GM23338 (cell line): Measurements from ENCODE around the gene PAM.

Source experiments
- CREB1 ChIP-seq: fragments of 250-450 bp; sonication (Bioruptor Pico); IDR thresholded peaks from 2 replicates; pipeline ENCODE4 v1.5.0; 2020; ENCODE audit warnings: low read depth, mild to moderate bottlenecking, moderate library complexity
- CTCF ChIP-seq, 2 experiments: fragments of 200-600 bp in 1 of 2; sonication (generic) in 1 of 2; conservative IDR thresholded peaks; 2 replicates each; pipeline versions ENCODE4 v1.5.1 to v1.6.1; 2016 to 2017; ENCODE audit warnings: antibody characterized with exemption in 2 of 2, low read depth in 2 of 2, mild to moderate bottlenecking in 2 of 2, moderate library complexity in 1 of 2
- EZH2 ChIP-seq: fragments of 200-600 bp; sonication (generic); IDR thresholded peaks from one replicate; pipeline ENCODE4 v1.8.0; 2017; ENCODE audit warnings: antibody characterized with exemption, mild to moderate bottlenecking, low read depth; ENCODE audit not compliant: unreplicated experiment
- POLR2AphosphoS5 ChIP-seq: IDR thresholded peaks from 2 replicates; pipeline ENCODE4 v1.6.1; 2016; ENCODE audit warnings: antibody characterized with exemption, low read depth
- ZNF114 ChIP-seq: fragments of 250-450 bp; sonication (Bioruptor Pico); IDR thresholded peaks from 2 replicates; pipeline ENCODE4 v1.5.0; 2020; ENCODE audit warnings: mild to moderate bottlenecking, moderate library complexity

- TF ChIP-seq CREB1 (CRISPR knock-in tag) (no peak), CTCF (conservative IDR thresholded peaks at IDR 0.05; ENCODE audit: low read depth in 2 of 2) (no peak), EZH2 (no peak), ZNF114 (CRISPR knock-in tag) (no peak), POLR2AphosphoS5 (no peak)
Observed at GRCh38 chr5:102740515-102740914, 14.6 kb upstream of the PAM start.
